ENCODE measurements around the gene SLC11A2.
"Not testable (repeated sequence)": the region's sequence is repeated elsewhere in the genome, so short reads cannot be mapped to it uniquely, and the experiment has no call there.

GRCh38 chr12:50954789-50955188, 71.4 kb downstream of the SLC11A2 start:
- TF ChIP-seq CTCF (optimal IDR thresholded peaks at IDR 0.05 in 1 of 3, IDR thresholded peaks at IDR 0.05 in 1 of 3, conservative IDR thresholded peaks at IDR 0.05 in 1 of 3; ENCODE audit: extremely low read depth in 1 of 3, insufficient read depth in 2 of 3, low read length in 3 of 3); EZH2 (IDR thresholded peaks at IDR 0.05; ENCODE audit: low read length): not testable (repeated sequence)
